ENCODE measurements around the gene GRIN1. TPM values are rescaled to one million over a fixed set of nuclear protein-coding genes. Genes with fewer than 3 reads are reported as not detected.

The GRIN1 gene
- total and polyA plus RNA-seq, 2 experiments from 2014 or later, result not detected

DNA sequence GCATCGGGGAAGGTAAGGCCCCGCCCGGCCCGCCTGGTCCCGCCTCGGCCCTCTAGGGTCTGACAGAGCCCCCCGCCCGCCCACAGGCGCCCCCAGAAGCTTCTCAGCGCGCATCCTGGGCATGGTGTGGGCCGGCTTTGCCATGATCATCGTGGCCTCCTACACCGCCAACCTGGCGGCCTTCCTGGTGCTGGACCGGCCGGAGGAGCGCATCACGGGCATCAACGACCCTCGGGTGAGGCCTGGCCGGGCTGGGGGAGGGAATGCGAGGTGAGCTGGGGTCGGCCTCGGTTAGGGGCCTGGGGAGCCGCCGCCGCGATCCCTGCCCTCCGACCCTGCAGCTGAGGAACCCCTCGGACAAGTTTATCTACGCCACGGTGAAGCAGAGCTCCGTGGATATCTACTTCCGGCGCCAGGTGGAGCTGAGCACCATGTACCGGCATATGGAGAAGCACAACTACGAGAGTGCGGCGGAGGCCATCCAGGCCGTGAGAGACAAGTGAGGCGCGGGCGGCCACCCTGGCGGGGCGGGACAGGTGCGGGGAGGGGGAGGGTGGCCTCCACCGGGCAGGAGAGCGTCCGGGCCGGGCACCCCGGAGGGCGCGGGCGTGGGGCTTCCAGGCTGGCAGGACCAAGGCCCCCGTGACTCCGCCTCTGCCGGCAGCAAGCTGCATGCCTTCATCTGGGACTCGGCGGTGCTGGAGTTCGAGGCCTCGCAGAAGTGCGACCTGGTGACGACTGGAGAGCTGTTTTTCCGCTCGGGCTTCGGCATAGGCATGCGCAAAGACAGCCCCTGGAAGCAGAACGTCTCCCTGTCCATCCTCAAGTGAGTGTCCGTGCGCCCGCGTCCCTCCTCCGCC, 23.8 kb downstream of the GRIN1 start:
- Histone ChIP-seq H3K9me2 (replicated peaks; ENCODE audit: insufficient read depth) (no peaks in the 10 kb centered on the region), H3K79me2 (no peaks in the 10 kb centered on the region), H4K20me1 (ENCODE audit: insufficient read depth, poor library complexity, severe bottlenecking) (no peaks in the 10 kb centered on the region), H3K4me1 (ENCODE audit: insufficient read depth) (peaks cover 11% of the 10 kb centered on the region), H3K27ac (no peak overlapping the region), H3K27me3 (peaks cover 98% of the 10 kb centered on the region), H3K4me3 (no peak overlapping the region), H3K4me2 (peak overlapping the region; percentile 78), H3K9me3 (ENCODE audit: low read depth) (no peaks in the 10 kb centered on the region), H2AFZ (peak overlapping the region; percentile 26), H3K36me3 (replicated peaks; ENCODE audit: insufficient read depth, low read depth) (no peaks in the 10 kb centered on the region)
- TF ChIP-seq EZH2 (IDR thresholded peaks at IDR 0.05; ENCODE audit: borderline replicate concordance), result peak; percentile 60
- TF ChIP-seq, protein P1, sequence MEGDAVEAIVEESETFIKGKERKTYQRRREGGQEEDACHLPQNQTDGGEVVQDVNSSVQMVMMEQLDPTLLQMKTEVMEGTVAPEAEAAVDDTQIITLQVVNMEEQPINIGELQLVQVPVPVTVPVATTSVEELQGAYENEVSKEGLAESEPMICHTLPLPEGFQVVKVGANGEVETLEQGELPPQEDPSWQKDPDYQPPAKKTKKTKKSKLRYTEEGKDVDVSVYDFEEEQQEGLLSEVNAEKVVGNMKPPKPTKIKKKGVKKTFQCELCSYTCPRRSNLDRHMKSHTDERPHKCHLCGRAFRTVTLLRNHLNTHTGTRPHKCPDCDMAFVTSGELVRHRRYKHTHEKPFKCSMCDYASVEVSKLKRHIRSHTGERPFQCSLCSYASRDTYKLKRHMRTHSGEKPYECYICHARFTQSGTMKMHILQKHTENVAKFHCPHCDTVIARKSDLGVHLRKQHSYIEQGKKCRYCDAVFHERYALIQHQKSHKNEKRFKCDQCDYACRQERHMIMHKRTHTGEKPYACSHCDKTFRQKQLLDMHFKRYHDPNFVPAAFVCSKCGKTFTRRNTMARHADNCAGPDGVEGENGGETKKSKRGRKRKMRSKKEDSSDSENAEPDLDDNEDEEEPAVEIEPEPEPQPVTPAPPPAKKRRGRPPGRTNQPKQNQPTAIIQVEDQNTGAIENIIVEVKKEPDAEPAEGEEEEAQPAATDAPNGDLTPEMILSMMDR (IDR thresholded peaks at IDR 0.05; ENCODE audit: poor library complexity), result peak; percentile 34
- no peak for TF ChIP-seq EZH2phosphoT487 (IDR thresholded peaks at IDR 0.05; ENCODE audit: low read depth, severe bottlenecking, unreplicated experiment)
- DNase-seq (ENCODE audit: low spot score), result peak; percentile 60
- WGBS (ENCODE audit: low lambda C conversion rate, missing lambda C conversion rate), result 9% methylated on average over 46 of the region's 74 CpGs

DNA sequence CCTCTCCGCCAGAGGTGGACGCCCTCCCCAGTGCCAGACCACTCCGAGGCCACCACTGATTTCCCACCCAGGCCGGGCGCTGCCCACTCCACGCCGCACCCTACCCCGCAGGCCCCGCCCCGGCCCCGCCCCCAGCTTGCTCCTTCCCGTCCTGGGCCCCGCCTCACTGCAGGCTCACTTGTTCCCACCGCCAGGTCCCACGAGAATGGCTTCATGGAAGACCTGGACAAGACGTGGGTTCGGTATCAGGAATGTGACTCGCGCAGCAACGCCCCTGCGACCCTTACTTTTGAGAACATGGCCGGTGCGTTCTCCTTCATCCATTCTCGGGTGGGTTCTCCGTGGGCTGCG, 24.4 kb downstream of the GRIN1 start:
- H3K27me3 ChIP-seq, result peaks cover 97% of the 10 kb centered on the region
- no peak for DNase-seq (ENCODE audit: low spot score)
- TF ChIP-seq, protein P1 (IDR thresholded peaks at IDR 0.05; ENCODE audit: poor library complexity), result no peak
- no peak for TF ChIP-seq EZH2 (IDR thresholded peaks at IDR 0.05; ENCODE audit: borderline replicate concordance)
- no peak for TF ChIP-seq EZH2phosphoT487 (IDR thresholded peaks at IDR 0.05; ENCODE audit: low read depth, severe bottlenecking, unreplicated experiment)
- peak overlapping the region; percentile 78 for H3K4me2 ChIP-seq
- peaks cover 17% of the 10 kb centered on the region for H3K4me1 ChIP-seq (ENCODE audit: insufficient read depth)
- H3K27ac ChIP-seq, result no peak overlapping the region
- H2AFZ ChIP-seq, result no peak overlapping the region
- H3K9me3 ChIP-seq (ENCODE audit: low read depth), result no peaks in the 10 kb centered on the region
- no peaks in the 10 kb centered on the region for H3K36me3 ChIP-seq (replicated peaks; ENCODE audit: insufficient read depth, low read depth)
- WGBS (ENCODE audit: low lambda C conversion rate, missing lambda C conversion rate), result 45% methylated on average over 22 of the region's 26 CpGs
- no peaks in the 10 kb centered on the region for H3K9me2 ChIP-seq (replicated peaks; ENCODE audit: insufficient read depth)
- no peak overlapping the region for H3K4me3 ChIP-seq
- H3K79me2 ChIP-seq, result no peaks in the 10 kb centered on the region
- no peaks in the 10 kb centered on the region for H4K20me1 ChIP-seq (ENCODE audit: insufficient read depth, poor library complexity, severe bottlenecking)

DNA sequence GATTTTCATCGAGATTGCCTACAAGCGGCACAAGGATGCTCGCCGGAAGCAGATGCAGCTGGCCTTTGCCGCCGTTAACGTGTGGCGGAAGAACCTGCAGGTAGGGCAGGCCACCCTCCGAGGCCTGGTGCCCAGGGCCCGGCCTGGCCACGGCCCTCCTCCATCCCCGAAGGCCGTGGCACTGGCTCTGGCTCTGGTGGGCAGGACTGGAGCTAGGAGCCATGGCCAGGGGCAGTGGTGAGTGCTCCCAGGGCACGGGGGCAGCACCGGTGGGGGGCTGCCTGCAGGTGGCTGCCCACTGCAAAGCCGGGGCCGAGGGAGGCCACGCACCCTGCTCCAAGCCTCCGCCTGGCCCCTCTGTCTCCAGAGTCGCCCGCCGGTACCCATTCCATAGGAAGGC, 24.9 kb downstream of the GRIN1 start:
- no peak for TF ChIP-seq EZH2 (IDR thresholded peaks at IDR 0.05; ENCODE audit: borderline replicate concordance)
- Histone ChIP-seq H3K79me2 (no peaks in the 10 kb centered on the region), H3K4me1 (ENCODE audit: insufficient read depth) (peaks cover 19% of the 10 kb centered on the region), H3K4me3 (no peak overlapping the region), H3K27me3 (peaks cover 95% of the 10 kb centered on the region), H3K9me2 (replicated peaks; ENCODE audit: insufficient read depth) (no peaks in the 10 kb centered on the region), H4K20me1 (ENCODE audit: insufficient read depth, poor library complexity, severe bottlenecking) (no peaks in the 10 kb centered on the region), H2AFZ (no peak overlapping the region), H3K9me3 (ENCODE audit: low read depth) (no peaks in the 10 kb centered on the region), H3K27ac (no peak overlapping the region), H3K36me3 (replicated peaks; ENCODE audit: insufficient read depth, low read depth) (no peaks in the 10 kb centered on the region), H3K4me2 (no peak overlapping the region)
- DNase-seq (ENCODE audit: low spot score), result no peak
- WGBS (ENCODE audit: low lambda C conversion rate, missing lambda C conversion rate), result 92% methylated on average over 22 of the region's 22 CpGs

DNA sequence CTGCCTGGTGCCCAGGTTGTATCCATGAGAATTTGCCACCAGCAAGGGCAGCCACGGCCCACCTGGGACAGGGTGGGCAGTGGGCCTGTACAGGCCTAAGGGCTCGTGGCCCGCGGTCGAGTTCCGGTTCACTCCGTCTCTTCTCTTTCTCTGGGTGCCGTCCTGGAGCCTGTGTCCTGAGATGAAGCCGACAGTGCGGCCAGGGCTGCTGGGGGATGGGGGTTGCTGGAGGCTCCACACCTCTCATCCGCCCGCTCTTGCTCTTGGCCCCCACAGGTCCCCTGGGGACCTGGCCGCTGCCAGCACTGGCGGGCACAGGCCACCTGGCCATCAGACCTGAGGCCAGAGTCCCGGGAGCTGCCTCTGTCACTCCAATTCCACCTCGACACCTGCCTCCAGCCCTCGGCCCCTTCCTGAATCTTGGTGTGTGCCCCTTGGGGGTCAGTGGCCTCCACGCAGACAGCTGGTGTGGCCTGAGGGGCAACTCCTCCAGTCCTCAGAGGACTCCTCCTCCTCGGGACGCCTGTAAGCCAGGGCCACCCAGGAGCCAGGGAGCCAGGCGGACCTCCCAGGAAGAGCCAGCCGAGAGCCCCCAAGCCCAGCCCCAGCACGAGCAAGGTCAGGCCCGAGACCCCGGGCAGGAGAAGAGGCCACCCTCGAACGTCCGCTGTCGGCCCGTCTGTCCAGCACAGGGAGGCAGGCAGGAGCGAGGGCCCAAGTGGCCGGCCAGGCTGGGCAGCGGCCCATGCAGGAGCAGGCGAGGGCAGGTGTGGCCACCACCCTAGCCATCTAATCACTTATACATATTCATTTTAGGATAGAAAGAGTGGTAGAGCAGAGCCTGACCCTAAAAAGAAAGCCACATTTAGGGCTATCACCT, 25.7 kb downstream of the GRIN1 start:
- no peak for TF ChIP-seq EZH2phosphoT487 (IDR thresholded peaks at IDR 0.05; ENCODE audit: low read depth, severe bottlenecking, unreplicated experiment)
- TF ChIP-seq, protein P1 (IDR thresholded peaks at IDR 0.05; ENCODE audit: poor library complexity), result no peak
- TF ChIP-seq EZH2 (IDR thresholded peaks at IDR 0.05; ENCODE audit: borderline replicate concordance), result no peak
- Histone ChIP-seq H3K79me2 (no peaks in the 10 kb centered on the region), H3K27ac (no peak overlapping the region), H3K36me3 (replicated peaks; ENCODE audit: insufficient read depth, low read depth) (no peaks in the 10 kb centered on the region), H3K9me3 (ENCODE audit: low read depth) (no peaks in the 10 kb centered on the region), H3K4me2 (no peak overlapping the region), H2AFZ (no peak overlapping the region), H3K9me2 (replicated peaks; ENCODE audit: insufficient read depth) (no peaks in the 10 kb centered on the region), H3K27me3 (peaks cover 94% of the 10 kb centered on the region), H3K4me3 (no peak overlapping the region), H3K4me1 (ENCODE audit: insufficient read depth) (peaks cover 23% of the 10 kb centered on the region), H4K20me1 (ENCODE audit: insufficient read depth, poor library complexity, severe bottlenecking) (no peaks in the 10 kb centered on the region)
- DNase-seq (ENCODE audit: low spot score), result no peak
- WGBS (ENCODE audit: low lambda C conversion rate, missing lambda C conversion rate), result 82% methylated on average over 34 of the region's 34 CpGs

Data from hepatocyte (in vitro differentiated cells).